ENCODE results near the gene SLIT3.

SLIT3 gene

DNA sequence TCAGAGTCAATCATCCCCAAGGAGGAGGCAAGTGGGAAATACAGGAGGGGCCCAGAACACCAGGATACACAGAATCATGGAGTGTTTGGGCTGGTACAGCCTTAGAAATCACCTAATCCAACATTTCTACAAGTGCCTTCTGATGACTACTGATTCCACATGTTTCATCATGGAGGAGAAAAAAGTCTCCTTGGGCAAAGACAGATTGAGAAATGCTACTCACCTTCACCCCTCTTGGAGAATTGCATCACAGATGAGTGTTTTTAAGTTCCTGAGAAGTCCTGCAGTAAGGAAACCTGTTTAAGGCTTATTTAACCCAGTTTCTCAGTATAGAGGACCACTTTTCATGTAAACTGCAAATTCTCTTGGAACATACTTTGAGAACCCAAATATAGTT, 2.2 kb upstream of the SLIT3 start:
- TF ChIP-seq, protein P1, sequence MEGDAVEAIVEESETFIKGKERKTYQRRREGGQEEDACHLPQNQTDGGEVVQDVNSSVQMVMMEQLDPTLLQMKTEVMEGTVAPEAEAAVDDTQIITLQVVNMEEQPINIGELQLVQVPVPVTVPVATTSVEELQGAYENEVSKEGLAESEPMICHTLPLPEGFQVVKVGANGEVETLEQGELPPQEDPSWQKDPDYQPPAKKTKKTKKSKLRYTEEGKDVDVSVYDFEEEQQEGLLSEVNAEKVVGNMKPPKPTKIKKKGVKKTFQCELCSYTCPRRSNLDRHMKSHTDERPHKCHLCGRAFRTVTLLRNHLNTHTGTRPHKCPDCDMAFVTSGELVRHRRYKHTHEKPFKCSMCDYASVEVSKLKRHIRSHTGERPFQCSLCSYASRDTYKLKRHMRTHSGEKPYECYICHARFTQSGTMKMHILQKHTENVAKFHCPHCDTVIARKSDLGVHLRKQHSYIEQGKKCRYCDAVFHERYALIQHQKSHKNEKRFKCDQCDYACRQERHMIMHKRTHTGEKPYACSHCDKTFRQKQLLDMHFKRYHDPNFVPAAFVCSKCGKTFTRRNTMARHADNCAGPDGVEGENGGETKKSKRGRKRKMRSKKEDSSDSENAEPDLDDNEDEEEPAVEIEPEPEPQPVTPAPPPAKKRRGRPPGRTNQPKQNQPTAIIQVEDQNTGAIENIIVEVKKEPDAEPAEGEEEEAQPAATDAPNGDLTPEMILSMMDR (IDR thresholded peaks at IDR 0.05; ENCODE audit: low read depth, low read length), result no peak
- TF ChIP-seq, protein P2, sequence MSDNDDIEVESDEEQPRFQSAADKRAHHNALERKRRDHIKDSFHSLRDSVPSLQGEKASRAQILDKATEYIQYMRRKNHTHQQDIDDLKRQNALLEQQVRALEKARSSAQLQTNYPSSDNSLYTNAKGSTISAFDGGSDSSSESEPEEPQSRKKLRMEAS (IDR thresholded peaks at IDR 0.05; ENCODE audit: low read depth, low read length), result no peak
- TF ChIP-seq POLR2A (IDR thresholded peaks at IDR 0.05; ENCODE audit: extremely low read depth, insufficient read length) (no peak), MYC (IDR thresholded peaks at IDR 0.05; ENCODE audit: low read depth, low read length) (no peak)
- no peak overlapping the region for H3K4me3 ChIP-seq (ENCODE audit: low read depth, low read length)
- DNase-seq (ENCODE audit: low read depth), result no peak

DNA sequence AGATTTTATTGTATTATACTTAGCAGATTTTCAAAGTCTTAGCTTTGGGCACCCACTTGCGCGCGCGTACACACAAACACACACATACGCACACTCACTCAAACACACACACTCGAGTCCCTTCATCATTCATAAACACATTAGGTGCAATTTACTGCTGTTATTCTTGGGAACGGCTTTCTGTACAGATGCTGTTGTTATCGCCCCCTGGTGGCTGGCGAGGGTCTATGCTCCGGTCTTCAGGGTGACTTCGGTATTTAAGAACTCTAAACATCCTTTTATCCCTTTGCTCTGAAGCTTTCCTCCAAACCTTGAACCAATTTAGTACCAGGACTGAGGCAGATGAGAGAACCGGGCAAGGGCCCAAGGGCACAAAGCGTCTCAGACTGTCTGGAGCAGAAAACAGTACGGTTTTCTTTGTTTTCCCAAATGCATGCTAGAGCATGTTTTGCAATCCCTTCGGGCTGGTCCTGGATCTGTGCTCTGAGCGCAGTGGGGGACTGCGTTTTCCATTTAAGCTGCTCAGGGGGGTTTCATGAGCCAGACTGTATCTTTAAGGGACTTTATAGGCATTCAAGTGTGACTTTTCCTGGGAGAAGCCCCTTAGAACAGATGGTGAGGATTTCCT, 1.7 kb upstream of the SLIT3 start:
- no peak overlapping the region for H3K4me3 ChIP-seq (ENCODE audit: low read depth, low read length)
- TF ChIP-seq, protein P1 (IDR thresholded peaks at IDR 0.05; ENCODE audit: low read depth, low read length), result peak; percentile 91
- TF ChIP-seq, protein P2 (IDR thresholded peaks at IDR 0.05; ENCODE audit: low read depth, low read length), result no peak
- DNase-seq (ENCODE audit: low read depth), result peak; percentile 75

DNA sequence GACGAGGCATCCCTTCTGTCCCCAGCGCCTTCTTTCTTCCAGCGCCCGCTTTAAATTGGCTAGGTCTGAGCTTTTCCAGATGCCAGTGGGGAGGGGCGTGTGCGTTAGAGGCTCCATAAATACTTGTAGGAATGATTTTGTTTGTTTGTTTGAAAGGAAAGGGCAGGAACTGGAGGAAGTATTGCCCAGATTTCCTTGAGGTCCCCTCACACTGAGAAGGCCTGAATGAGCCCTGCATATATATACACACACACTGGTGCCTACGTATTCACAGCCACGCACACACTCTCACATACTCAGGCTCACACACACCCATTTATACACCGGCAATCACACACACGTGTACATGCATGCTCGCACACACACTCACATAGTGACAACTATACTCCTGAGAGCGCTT, 1.0 kb upstream of the SLIT3 start:
- no peak for TF ChIP-seq POLR2A (IDR thresholded peaks at IDR 0.05; ENCODE audit: extremely low read depth, insufficient read length)
- TF ChIP-seq, protein P1 (IDR thresholded peaks at IDR 0.05; ENCODE audit: low read depth, low read length), result no peak
- no peak for TF ChIP-seq MYC (IDR thresholded peaks at IDR 0.05; ENCODE audit: low read depth, low read length)
- TF ChIP-seq, protein P2 (IDR thresholded peaks at IDR 0.05; ENCODE audit: low read depth, low read length), result no peak
- no peak for DNase-seq (ENCODE audit: low read depth)
- H3K4me3 ChIP-seq (ENCODE audit: low read depth, low read length), result no peak overlapping the region

DNA sequence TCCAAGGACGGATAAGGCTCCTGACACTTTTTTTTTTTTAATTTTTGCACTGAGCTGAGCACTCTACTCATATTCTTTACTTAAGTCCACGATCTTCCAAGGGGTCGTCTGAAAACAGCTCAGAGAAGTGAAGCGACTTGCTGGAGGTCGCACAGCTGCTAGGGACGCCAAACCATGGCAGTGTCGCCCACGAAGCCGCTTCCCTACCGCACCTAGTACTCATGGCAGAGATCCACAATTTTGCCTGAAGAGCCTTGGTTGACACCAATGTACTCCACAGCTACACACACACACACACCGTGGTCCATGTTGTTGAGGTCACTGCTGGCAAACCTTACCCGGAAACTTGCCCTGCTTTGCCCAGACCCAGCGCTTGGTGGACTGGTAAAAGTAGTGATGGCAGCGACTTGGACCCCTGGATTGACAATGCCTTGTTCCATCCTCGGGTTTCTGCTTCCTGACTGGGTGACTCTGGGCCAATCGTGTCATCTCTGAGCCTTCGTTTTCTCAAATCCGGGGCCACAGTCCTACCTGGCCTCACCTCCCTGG, 521 bp upstream of the SLIT3 start:
- no peak for DNase-seq (ENCODE audit: low read depth)
- no peak overlapping the region for H3K4me3 ChIP-seq (ENCODE audit: low read depth, low read length)
- TF ChIP-seq POLR2A (IDR thresholded peaks at IDR 0.05; ENCODE audit: extremely low read depth, insufficient read length) (no peak), MYC (IDR thresholded peaks at IDR 0.05; ENCODE audit: low read depth, low read length) (no peak)
- TF ChIP-seq, protein P2 (IDR thresholded peaks at IDR 0.05; ENCODE audit: low read depth, low read length), result no peak
- TF ChIP-seq, protein P1 (IDR thresholded peaks at IDR 0.05; ENCODE audit: low read depth, low read length), result no peak

DNA sequence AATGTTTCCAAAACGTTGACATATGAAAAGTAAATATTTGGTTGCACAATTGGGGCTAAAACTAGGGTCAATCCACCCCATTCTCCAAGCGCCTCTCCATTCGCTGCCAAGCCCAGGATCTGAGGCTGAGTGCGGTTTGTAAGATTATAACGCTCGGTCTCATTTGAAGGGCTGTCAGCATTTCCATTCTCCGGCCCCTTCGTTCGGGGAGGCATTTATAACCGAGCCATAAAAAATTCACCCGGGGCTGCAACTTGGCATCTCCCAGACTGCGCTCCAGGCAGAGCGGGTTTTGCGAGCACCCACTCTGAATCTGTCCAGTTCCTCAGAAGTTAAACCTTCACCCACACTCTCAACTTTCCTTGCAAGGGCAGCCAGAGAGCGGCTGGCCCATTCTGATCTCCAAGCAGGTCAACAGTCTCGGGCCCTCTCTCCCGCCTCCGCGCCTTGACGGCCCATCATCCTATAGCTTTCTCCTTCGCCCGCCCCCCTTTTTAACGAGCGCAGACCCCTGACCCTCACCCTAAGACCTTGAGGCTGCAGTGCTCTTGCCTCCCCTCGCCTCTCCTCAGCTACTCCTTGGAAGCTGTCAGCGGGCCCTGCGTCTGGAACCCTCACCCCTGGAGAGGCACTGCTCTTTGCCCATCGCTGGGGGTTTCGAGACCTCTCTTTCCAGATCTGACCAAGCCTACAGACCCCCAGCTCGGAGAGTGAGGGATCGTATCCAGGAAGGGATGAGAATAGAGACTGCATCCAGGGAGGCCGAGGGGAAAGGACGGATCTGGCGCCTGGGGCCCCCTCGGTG, 1.1 kb downstream of the SLIT3 start:
- no peak overlapping the region for H3K4me3 ChIP-seq (ENCODE audit: low read depth, low read length)

More for the DNA sequence above, 1.1 kb downstream of the SLIT3 start:
- DNase-seq (ENCODE audit: low read depth), result no peak
- TF ChIP-seq, protein P2 (IDR thresholded peaks at IDR 0.05; ENCODE audit: low read depth, low read length), result no peak
- TF ChIP-seq MYC (IDR thresholded peaks at IDR 0.05; ENCODE audit: low read depth, low read length) (no peak), POLR2A (IDR thresholded peaks at IDR 0.05; ENCODE audit: extremely low read depth, insufficient read length) (no peak)
- TF ChIP-seq, protein P1 (IDR thresholded peaks at IDR 0.05; ENCODE audit: low read depth, low read length), result no peak

Measured in NB4 (cell line).